GM18951 (cell line): ENCODE measurements around the gene TTLL3.
A peak's percentile ranks its signal among the peaks of the same experiment; 100 is the strongest.

ENCODE experiments used
- POLR2A ChIP-seq: IDR thresholded peaks from 4 replicates; pipeline ENCODE4 v1.6.1; 2011; ENCODE audit warnings: mild to moderate bottlenecking; ENCODE audit not compliant: insufficient read length, insufficient read depth; ENCODE audit errors: extremely low read depth
- in situ Hi-C: fragments of 300-500 bp; cut with MboI; formaldehyde crosslinking; loops from one replicate; pipeline ENCODE4 v1.12.0; 2022; ENCODE audit warnings: low sequenced_read_pairs, mixed read lengths, inconsistent platforms; ENCODE audit not compliant: unreplicated experiment

TTLL3 gene

DNA sequence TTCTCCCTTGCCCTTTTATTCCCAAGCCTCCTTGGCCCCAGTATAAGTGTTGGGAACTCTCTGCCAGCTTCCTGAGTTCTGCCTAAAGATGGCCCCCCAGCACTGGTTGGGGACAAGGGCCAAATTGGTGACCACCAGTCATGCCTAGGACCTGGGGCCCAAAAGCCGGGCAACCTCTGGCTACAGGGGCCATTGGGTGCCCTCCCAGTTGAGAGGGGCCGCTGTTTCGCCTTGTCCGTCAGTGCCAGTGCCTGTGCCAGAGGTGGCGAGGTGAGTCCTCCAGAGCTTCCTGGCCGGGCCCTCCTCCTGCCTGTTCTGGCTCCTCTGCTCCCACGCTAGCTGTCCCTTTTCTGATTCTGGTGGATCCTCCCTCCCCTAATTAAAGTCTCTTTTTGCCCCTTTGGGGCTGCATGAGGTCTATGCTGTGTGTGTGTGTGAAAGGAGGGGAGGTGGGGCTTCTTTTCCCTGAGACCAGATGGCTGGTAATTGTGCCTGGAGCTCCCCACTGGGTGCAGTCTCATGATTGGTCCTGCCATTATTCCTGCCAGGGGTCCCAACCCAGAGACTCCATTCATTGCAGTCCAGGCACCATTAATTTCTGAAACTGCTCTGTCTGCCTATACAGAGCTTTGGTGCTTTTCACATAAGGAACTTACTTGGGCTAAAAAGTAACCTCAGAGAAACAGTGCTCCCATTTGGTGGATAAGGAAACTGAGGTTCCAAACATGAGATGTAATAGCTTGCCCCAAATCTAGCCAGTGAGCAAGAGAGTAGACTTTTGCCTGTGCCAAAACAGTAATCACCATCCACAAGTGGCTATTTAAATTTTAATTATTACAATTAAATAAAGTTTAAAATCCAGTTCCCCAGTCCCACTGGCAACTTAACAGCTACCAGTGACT is 3.1 kb upstream of the TTLL3 start:
- peak; percentile 8 for TF ChIP-seq POLR2A
- in situ Hi-C loops, result no loop called here

- in situ Hi-C loops, result no loop called here
Observed at GRCh38 chr3:9807981-9808344, 2.1 kb upstream of the TTLL3 start.

GRCh38 chr3:9808345-9809037 is 1.6 kb upstream of the TTLL3 start:
- no peak for TF ChIP-seq POLR2A
- in situ Hi-C loops, result no loop called here

More at GRCh38 chr3:9807981-9808344, 2.1 kb upstream of the TTLL3 start:
- TF ChIP-seq POLR2A, result no peak

DNA sequence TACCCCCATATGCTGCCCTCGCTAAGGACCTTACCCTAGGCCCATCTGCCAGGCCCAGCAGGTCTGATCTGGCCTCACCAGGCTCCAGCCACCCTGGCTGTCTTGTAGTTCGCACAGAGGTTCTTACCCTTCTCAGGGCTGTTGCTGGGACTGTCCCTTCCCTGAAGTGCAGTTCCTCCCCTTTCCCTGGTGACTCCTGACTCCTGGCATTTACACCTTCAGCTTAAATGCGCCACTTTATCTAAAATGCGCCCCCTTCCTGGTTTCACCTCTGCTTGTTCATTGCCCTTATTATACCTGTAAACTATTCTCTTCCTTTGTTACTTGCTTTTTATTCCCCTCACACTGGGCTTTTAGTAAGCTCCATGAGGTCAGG is 835 bp upstream of the TTLL3 start:
- TF ChIP-seq POLR2A, result no peak
- in situ Hi-C loops, result no loop called here

DNA sequence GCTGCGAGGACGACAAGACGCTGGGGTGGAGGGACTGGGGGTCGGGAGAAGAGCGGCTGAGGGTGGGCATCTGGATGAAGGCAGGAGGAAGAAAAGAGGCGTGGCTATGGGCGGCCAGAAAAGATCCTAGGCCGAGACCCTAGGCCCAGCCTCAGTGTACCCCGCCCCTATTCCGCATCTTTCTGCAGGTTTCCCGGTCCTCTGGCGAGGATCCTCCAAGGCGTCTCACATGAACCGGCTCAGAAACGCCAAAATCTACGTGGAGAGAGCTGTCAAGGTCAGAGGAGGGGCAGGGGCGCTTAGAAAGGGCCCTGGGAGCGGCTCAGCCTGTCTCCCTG is 340 bp downstream of the TTLL3 start:
- no peak for TF ChIP-seq POLR2A
- in situ Hi-C loops, result no loop called here

DNA sequence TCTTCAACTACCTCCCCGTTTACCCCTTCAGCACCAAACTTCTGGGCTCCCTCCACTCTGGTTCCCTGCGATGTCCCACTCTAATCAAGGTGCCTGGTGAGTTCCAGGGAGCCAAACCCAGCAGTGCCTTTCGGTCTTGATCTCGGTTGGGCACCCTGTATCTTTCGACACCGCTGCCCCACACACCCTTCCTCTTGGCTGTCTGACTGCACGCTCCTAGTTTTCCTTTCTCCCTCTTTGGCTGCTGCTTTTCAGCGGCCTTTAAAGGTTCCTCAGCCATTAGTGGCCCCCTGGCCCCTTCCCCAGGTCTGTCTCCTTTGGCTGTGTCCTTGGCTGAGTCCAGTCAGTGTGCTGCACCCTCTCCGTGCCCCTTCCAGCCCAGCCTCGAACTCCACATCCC is 784 bp downstream of the TTLL3 start:
- in situ Hi-C loops, result no loop called here
- TF ChIP-seq POLR2A, result no peak

GRCh38 chr3:9812870-9813483 is 2.9 kb downstream of the TTLL3 start:
- in situ Hi-C loops, result no loop called here
- TF ChIP-seq POLR2A, result no peak

DNA sequence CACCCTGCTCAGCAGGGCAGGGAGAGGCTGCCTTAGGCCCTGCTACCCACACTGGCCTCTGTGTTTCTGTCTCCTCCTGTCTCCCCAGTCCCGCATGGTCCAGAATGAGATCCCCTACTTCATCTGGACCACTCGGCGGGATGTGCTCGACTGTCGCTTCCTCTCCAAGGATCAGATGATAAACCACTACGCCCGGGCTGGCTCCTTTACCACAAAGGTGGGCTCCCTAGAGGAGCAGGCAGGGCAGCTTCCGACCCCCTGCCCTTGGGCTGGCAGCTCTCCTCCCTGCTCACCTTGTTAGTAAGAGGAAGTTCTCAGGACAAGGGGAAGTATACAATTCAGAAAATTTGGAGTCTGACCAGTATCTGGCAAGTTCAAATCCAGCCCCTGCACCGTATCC is 5.9 kb downstream of the TTLL3 start:
- in situ Hi-C loops, result no loop called here
- TF ChIP-seq POLR2A, result no peak

GRCh38 chr3:9817436-9817835 is 7.4 kb downstream of the TTLL3 start:
- in situ Hi-C loops, result no loop called here
- no peak for TF ChIP-seq POLR2A

GRCh38 chr3:9818666-9819335 is 8.7 kb downstream of the TTLL3 start:
- in situ Hi-C loops, result no loop called here
- TF ChIP-seq POLR2A, result no peak

DNA sequence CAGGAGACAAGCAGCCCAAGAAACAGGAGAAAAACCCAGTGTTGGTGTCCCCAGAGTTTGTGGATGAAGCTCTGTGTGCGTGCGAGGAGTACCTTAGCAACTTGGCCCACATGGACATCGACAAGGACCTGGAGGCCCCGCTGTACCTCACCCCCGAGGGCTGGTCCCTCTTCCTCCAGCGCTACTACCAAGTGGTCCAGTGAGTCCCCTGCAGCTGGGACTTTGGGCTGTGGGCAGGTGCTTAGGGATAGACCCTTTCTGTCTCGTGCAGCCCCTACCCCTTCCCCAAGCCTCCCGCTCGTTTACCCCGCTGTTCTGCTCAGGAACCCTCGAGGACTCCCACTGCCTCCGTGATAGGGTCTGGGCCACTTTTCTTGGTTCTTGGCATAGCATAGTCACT is 10.5 kb downstream of the TTLL3 start:
- in situ Hi-C loops, result no loop called here

GRCh38 chr3:9820946-9821345 is 10.9 kb downstream of the TTLL3 start:
- TF ChIP-seq POLR2A, result no peak
- in situ Hi-C loops, result no loop called here

More for the DNA sequence above, 10.5 kb downstream of the TTLL3 start:
- no peak for TF ChIP-seq POLR2A

GRCh38 chr3:9825451-9826040 is 15.5 kb downstream of the TTLL3 start:
- in situ Hi-C loops, result no loop called here
- no peak for TF ChIP-seq POLR2A
